Transverse colon (tissue), 4 donors: ENCODE measurements around the gene TMEM187.

Source experiments
- CTCF ChIP-seq, 5 experiments: fragments of 200-600 bp in 3 of 5; fragments of 450-650 bp in 2 of 5; sonication (generic) in 3 of 5; IDR thresholded peaks; 1 replicate in 2 of 5; 2 replicates in 3 of 5; pipeline ENCODE4 v1.5.1; 2016 to 2017; ENCODE audit warnings: antibody characterized with exemption in 5 of 5, inconsistent platforms in 3 of 5, mild to moderate bottlenecking in 2 of 5, moderate library complexity in 1 of 5
- POLR2A ChIP-seq: fragments of 450-650 bp; IDR thresholded peaks from one replicate; pipeline ENCODE4 v1.6.1; 2016; ENCODE audit warnings: antibody characterized with exemption, mild to moderate bottlenecking, moderate library complexity
- POLR2AphosphoS5 ChIP-seq, 3 donors: sonication (generic); formaldehyde crosslinking; IDR thresholded peaks; one replicate each; pipeline ENCODE4 v1.6.1; 2016; ENCODE audit warnings: antibody characterized with exemption in 3 of 3

GRCh38 chrX:154013614-154014360, 41.2 kb downstream of the TMEM187 start:
- TF ChIP-seq POLR2A (no peak), POLR2AphosphoS5 (IDR thresholded peaks at IDR 0.05) (no peak), CTCF (IDR thresholded peaks at IDR 0.05) (peak; percentile 76 to 93 (median 84))
